Urinary bladder (tissue), 4 donors: ENCODE results near the gene ZC3H4. TPM values are rescaled to one million over a fixed set of nuclear protein-coding genes. Genes with fewer than 3 reads are reported as not detected.

Experiments
- DNase-seq: peaks from one replicate; pipeline ENCODE4 v3.0.0-alpha.2; 2015; ENCODE audit errors: extremely low spot score
- H3K27ac ChIP-seq: one replicate; pipeline ENCODE4 v1.5.1; 2013; ENCODE audit warnings: low read depth, mild to moderate bottlenecking, moderate library complexity
- H3K36me3 ChIP-seq: one replicate; pipeline ENCODE4 v1.6.1; 2013; ENCODE audit warnings: mild to moderate bottlenecking, moderate library complexity; ENCODE audit not compliant: insufficient read depth
- H3K4me1 ChIP-seq: one replicate; pipeline ENCODE4 v1.6.1; 2013; ENCODE audit warnings: mild to moderate bottlenecking, moderate library complexity; ENCODE audit not compliant: insufficient read depth
- H3K4me3 ChIP-seq: one replicate; pipeline ENCODE4 v1.5.1; 2013; ENCODE audit warnings: low read depth, low read length
- WGBS: extraction: QIAGEN DNeasy Blood & Tissue Kit; methylation state at CpG from one replicate; pipeline ENCODE4 v1.1.7; 2013; 5-methylcytosine and 5-hydroxymethylcytosine counted together
- polyA plus RNA-seq: library from polyadenylated mRNA; stranded (reverse); fragments of 200-250 nt; gene quantifications from one replicate; pipeline ENCODE4 v1.2.3, GENCODE V29; 2013
- total RNA-seq: library from RNA; depleted of rRNA; stranded (reverse); fragments of >200 nt; gene quantifications from one replicate; pipeline ENCODE4 v1.2.3, GENCODE V29; 2014
- donor health status: healthy with polysubstance abuse.
- donor health status: healthy.

ZC3H4 gene
- total and polyA plus RNA-seq, 2 donors, result 10.7 to 15.2 TPM

DNA sequence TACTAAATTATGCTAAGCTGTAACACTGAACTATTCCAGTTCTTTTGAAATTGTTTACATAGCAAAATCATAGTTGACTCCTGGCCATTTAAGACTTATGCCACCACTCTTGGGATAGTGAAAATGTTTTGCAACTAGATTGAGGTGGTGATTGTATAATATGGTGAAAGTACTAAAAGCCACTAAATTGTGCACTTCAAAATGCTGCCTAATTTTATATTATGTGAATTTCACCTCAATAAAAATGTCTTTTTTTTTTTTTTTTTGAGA, 12.0 kb upstream of the ZC3H4 start:
- Histone ChIP-seq H3K27ac (no peak overlapping the region), H3K36me3 (no peaks in the 10 kb centered on the region), H3K4me1 (no peaks in the 10 kb centered on the region), H3K4me3 (no peak overlapping the region)
- no peak for DNase-seq

GRCh38 chr19:47124937-47125668, 11.5 kb upstream of the ZC3H4 start:
- DNase-seq, result peak; percentile 62
- Histone ChIP-seq H3K36me3 (no peaks in the 10 kb centered on the region), H3K27ac (no peak overlapping the region), H3K4me1 (no peaks in the 10 kb centered on the region), H3K4me3 (no peak overlapping the region)
- WGBS, result 39% methylated on average over 8 of the region's 8 CpGs

DNA sequence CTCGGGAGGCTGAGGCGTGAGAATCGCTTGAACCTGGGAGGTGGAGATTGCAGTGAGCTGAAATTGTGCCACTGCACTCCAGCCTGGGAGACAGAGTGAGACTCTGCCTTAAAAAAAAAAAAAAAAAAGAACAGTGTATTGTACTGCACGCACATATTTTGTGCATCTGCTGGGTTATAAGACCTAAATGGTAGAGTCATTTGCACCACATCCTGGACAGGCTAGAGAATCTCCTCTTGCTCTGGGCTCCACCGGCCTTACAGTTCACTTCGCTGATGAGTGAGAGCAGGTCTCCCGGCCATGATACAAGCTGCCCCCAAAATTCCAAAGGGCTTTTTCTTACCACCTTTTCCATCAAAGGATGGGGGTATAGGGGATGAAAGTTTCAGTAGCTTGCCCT, 9.8 kb upstream of the ZC3H4 start:
- DNase-seq, result no peak
- H3K27ac ChIP-seq, result no peak overlapping the region
- no peaks in the 10 kb centered on the region for H3K4me1 ChIP-seq
- no peaks in the 10 kb centered on the region for H3K36me3 ChIP-seq
- WGBS, result 89% methylated on average over 7 of the region's 7 CpGs
- no peak overlapping the region for H3K4me3 ChIP-seq

GRCh38 chr19:47122359-47123335, 9.1 kb upstream of the ZC3H4 start:
- H3K36me3 ChIP-seq, result no peaks in the 10 kb centered on the region
- H3K27ac ChIP-seq, result no peak overlapping the region
- 78% methylated on average over 14 of the region's 14 CpGs for WGBS
- H3K4me3 ChIP-seq, result no peak overlapping the region
- H3K4me1 ChIP-seq, result no peaks in the 10 kb centered on the region
- no peak for DNase-seq

DNA sequence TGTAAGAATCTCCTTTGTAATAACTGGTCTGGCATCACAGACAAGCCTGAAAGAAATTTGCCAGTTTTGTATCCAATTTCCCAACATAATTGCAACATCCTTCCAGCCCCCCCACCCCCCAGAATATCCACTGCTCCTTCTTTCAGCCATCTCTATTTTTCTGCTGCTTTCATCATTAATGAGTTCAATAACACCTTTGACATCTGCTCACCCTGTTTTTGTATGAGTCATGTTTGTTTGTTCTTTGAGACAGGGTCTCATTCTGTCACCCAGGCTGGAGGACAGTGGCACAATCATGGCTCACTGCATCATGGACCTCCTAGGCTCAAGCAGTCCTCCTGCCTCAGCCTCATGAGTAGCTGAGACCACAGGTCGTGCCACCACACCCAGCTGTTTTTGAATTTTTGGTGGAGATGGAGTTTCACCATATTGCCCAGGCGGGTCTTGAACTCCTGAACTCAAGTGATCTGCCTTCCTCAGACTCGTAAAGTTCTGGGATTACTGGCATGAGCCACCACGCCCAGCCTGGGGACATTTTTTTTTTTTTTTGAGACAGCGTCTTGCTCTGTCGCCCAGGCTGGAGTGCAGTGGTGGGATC, 7.0 kb upstream of the ZC3H4 start:
- Histone ChIP-seq H3K36me3 (no peaks in the 10 kb centered on the region), H3K4me1 (no peaks in the 10 kb centered on the region), H3K27ac (no peak overlapping the region), H3K4me3 (no peak overlapping the region)
- DNase-seq, result no peak
- WGBS, result 88% methylated on average over 6 of the region's 6 CpGs

GRCh38 chr19:47113850-47114651, 475 bp upstream of the ZC3H4 start:
- Histone ChIP-seq H3K27ac (peak overlapping the region; percentile 98), H3K36me3 (no peaks in the 10 kb centered on the region), H3K4me3 (peak overlapping the region; percentile 57), H3K4me1 (no peaks in the 10 kb centered on the region)
- WGBS, result 44% methylated on average over 26 of the region's 26 CpGs
- DNase-seq, result no peak

GRCh38 chr19:47112166-47112996, 1.2 kb downstream of the ZC3H4 start:
- no peaks in the 10 kb centered on the region for H3K4me1 ChIP-seq
- no peaks in the 10 kb centered on the region for H3K36me3 ChIP-seq
- H3K4me3 ChIP-seq, result peak overlapping the region; percentile 93
- H3K27ac ChIP-seq, result peak overlapping the region; percentile 100
- DNase-seq, result no peak
- under 1% methylated on average over 84 of the region's 85 CpGs for WGBS

- H3K36me3 ChIP-seq, result no peaks in the 10 kb centered on the region
- H3K4me1 ChIP-seq, result no peaks in the 10 kb centered on the region
- WGBS, result 1% methylated on average over 24 of the region's 24 CpGs
- H3K4me3 ChIP-seq, result peak overlapping the region; percentile 93
- DNase-seq, result no peak
- H3K27ac ChIP-seq, result peak overlapping the region; percentile 100
These were observed 1.9 kb downstream of the ZC3H4 start for GRCh38 chr19:47111682-47112165.

GRCh38 chr19:47111006-47111621, 2.5 kb downstream of the ZC3H4 start:
- H3K4me3 ChIP-seq, result peak overlapping the region; percentile 93
- H3K4me1 ChIP-seq, result no peaks in the 10 kb centered on the region
- peak overlapping the region; percentile 100 for H3K27ac ChIP-seq
- H3K36me3 ChIP-seq, result no peaks in the 10 kb centered on the region
- no peak for DNase-seq
- WGBS, result under 1% methylated on average over 35 of the region's 35 CpGs

DNA sequence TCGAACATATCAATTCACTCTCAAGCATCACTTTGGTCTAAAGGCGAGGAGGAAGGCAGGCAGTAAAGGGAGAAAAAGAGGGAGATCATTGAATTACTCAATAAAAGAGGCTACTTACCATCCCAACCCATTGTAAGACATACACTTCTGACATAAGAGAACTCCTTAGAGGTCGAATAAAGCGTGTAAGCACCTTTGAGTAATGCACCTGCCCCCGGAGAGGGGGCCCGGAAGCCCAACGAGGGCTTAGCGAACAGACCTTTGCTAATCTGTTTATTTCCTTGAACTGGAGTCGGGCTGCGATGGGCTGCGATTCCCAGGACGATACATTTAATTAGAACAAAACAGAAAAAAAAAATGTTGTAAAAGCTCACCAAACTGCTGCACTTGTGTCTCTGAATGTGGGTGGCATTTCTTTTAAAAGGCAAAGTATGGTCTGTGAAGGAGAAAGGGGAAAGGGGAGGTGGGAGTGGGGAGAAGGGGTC, 3.0 kb downstream of the ZC3H4 start:
- Histone ChIP-seq H3K36me3 (no peaks in the 10 kb centered on the region), H3K27ac (peak overlapping the region; percentile 100), H3K4me3 (peak overlapping the region; percentile 93), H3K4me1 (no peaks in the 10 kb centered on the region)
- no peak for DNase-seq
- WGBS, result 5% methylated on average over 12 of the region's 12 CpGs

DNA sequence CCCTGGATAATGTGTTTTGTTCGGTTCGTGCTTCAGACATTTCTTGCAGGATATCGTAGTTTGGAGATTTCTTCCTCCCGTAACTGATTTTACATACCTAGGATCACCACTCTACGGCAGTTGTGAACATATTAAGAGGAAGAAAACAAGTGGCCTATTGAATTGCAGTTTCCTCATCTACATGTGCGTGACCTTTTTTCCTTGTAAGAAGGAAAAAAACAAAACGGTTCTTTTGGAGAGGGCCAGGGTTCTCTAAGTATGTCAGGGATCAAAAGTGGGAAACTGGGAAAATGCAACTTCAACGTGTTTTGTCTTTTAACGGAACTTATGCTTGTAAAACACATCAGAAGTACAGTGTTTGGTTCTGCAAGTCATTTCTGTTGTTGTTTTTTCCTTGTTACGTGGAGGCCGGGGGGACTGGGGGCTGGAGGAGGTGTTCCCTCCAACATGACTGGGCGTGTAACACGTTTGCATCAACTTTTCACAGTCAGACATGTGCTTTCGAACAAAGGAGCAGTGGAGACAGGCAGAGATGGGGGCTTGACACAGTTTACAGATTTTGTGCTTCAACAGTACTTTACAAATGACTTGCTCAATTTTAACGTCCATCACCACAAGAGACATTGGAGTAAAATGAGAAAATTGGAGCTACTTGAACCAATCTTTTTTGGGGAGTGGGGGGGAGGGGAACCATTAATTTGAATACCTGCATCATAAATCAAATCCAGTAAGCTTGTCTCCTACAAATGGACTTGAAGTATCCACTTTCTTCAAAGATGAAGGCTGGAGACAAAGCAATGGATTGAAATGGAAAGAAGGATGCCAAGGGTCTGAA, 3.8 kb downstream of the ZC3H4 start:
- Histone ChIP-seq H3K4me3 (peak overlapping the region; percentile 93), H3K4me1 (no peaks in the 10 kb centered on the region), H3K36me3 (no peaks in the 10 kb centered on the region), H3K27ac (peak overlapping the region; percentile 100)
- 12% methylated on average over 15 of the region's 15 CpGs for WGBS
- DNase-seq, result no peak
